Measurements from ENCODE around the gene ARID1B. TPM values are rescaled to one million over a fixed set of nuclear protein-coding genes. Genes with fewer than 3 reads are reported as not detected.
A peak's percentile ranks its signal among the peaks of the same experiment; 100 is the strongest.

The ARID1B gene
- total RNA-seq, 1 experiment from 2014 or later, result 60.3 TPM

GRCh38 chr6:157226761-157227160 is 449.6 kb downstream of the ARID1B start:
- DNase-seq (ENCODE audit: low spot score) (no peak), ATAC-seq (no peak)
- Mint-ChIP-seq H3K27ac (peak overlapping the region; percentile 44; the same call in 1 of the 2 replicates), H3K9me3 (no peaks in the 10 kb centered on the region), H3K27me3 (ENCODE audit: low read depth) (peaks cover 4% of the 10 kb centered on the region; the same call in 1 of the 2 replicates), H3K4me3 (no peak overlapping the region), H3K4me1 (peaks cover 25% of the 10 kb centered on the region), H3K36me3 (no peaks in the 10 kb centered on the region)
- TF ChIP-seq KAT7 (CRISPR knock-in tag; IDR thresholded peaks at IDR 0.05; ENCODE audit: borderline replicate concordance), result no peak
- TF ChIP-seq ZNF232 (CRISPR knock-in tag; IDR thresholded peaks at IDR 0.05), result no peak
- no peak for TF ChIP-seq E2F1 (CRISPR knock-in tag; IDR thresholded peaks at IDR 0.05)
- TF ChIP-seq RELA (CRISPR knock-in tag; IDR thresholded peaks at IDR 0.05; ENCODE audit: borderline replicate concordance), result no peak
- TF ChIP-seq ZNF138 (CRISPR knock-in tag; conservative IDR thresholded peaks at IDR 0.05), result no peak
- no peak for TF ChIP-seq FOXJ3 (CRISPR knock-in tag; IDR thresholded peaks at IDR 0.05; ENCODE audit: borderline replicate concordance)
- TF ChIP-seq HMGXB4 (CRISPR knock-in tag; IDR thresholded peaks at IDR 0.05), result no peak
- no peak for TF ChIP-seq NR3C1 (CRISPR knock-in tag; conservative IDR thresholded peaks at IDR 0.05; ENCODE audit: low read depth)
- no peak for TF ChIP-seq ATF1 (CRISPR knock-in tag; IDR thresholded peaks at IDR 0.05)
- no peak for TF ChIP-seq EMX1 (CRISPR knock-in tag; IDR thresholded peaks at IDR 0.05)
- TF ChIP-seq PRRX2 (CRISPR knock-in tag; IDR thresholded peaks at IDR 0.05), result no peak
- TF ChIP-seq SMAD4 (CRISPR knock-in tag; IDR thresholded peaks at IDR 0.05), result no peak
- no peak for TF ChIP-seq FOXP4 (CRISPR knock-in tag; IDR thresholded peaks at IDR 0.05)
- no peak for TF ChIP-seq ERG (CRISPR knock-in tag; IDR thresholded peaks at IDR 0.05)
- no peak for TF ChIP-seq PRDM15 (CRISPR knock-in tag; IDR thresholded peaks at IDR 0.05)
- no peak for TF ChIP-seq ARID4B (CRISPR knock-in tag; IDR thresholded peaks at IDR 0.05; ENCODE audit: borderline replicate concordance)
- TF ChIP-seq FOXK1 (CRISPR knock-in tag; IDR thresholded peaks at IDR 0.05), result no peak
- TF ChIP-seq ZNF317 (CRISPR knock-in tag; IDR thresholded peaks at IDR 0.05; ENCODE audit: borderline replicate concordance, low read depth), result no peak
- CTCF ChIA-PET, result interaction anchor here (0.6 to 1.9 kb wide), 6 partner anchors 9 to 88 kb away, joined by 3 to 15 read pairs (median 3); no protein-coding TSS in a partner anchor
- POLR2A ChIA-PET, result no interaction called here
